Measurements from ENCODE around the gene KLHL40.

Gene KLHL40

GRCh38 chr3:42678447-42678846, 6.9 kb upstream of the KLHL40 start:
- H3K4me3 ChIP-seq (ENCODE audit: low read length): no peak overlapping the region
- H3K9ac ChIP-seq (ENCODE audit: low read depth, low read length): no peak overlapping the region
- peaks cover 5% of the 10 kb centered on the region for H3K27me3 ChIP-seq (ENCODE audit: control insufficient read depth, insufficient read depth, low read length)
- no peaks in the 10 kb centered on the region for H3K36me3 ChIP-seq (ENCODE audit: insufficient read depth, low read length)
- H3K4me1 ChIP-seq (ENCODE audit: control insufficient read depth, insufficient read depth, low read length): peaks cover 8% of the 10 kb centered on the region
- no peaks in the 10 kb centered on the region for H3K9me3 ChIP-seq (replicated peaks; ENCODE audit: low read length)
- H3K4me2 ChIP-seq (ENCODE audit: low read length): no peak overlapping the region

- Histone ChIP-seq H3K4me1 (ENCODE audit: control insufficient read depth, insufficient read depth, low read length) (peaks cover 17% of the 10 kb centered on the region), H3K4me2 (ENCODE audit: low read length) (no peak overlapping the region), H3K27me3 (ENCODE audit: control insufficient read depth, insufficient read depth, low read length) (peaks cover 12% of the 10 kb centered on the region), H3K9me3 (replicated peaks; ENCODE audit: low read length) (no peaks in the 10 kb centered on the region), H3K36me3 (ENCODE audit: insufficient read depth, low read length) (no peaks in the 10 kb centered on the region), H3K4me3 (ENCODE audit: low read length) (no peak overlapping the region), H3K9ac (ENCODE audit: low read depth, low read length) (no peak overlapping the region)
These were observed 5.1 kb upstream of the KLHL40 start for GRCh38 chr3:42680271-42680670.

- H3K36me3 ChIP-seq (ENCODE audit: insufficient read depth, low read length): no peaks in the 10 kb centered on the region
- H3K4me2 ChIP-seq (ENCODE audit: low read length): no peak overlapping the region
- no peak overlapping the region for H3K9ac ChIP-seq (ENCODE audit: low read depth, low read length)
- no peaks in the 10 kb centered on the region for H3K9me3 ChIP-seq (replicated peaks; ENCODE audit: low read length)
- H3K4me1 ChIP-seq (ENCODE audit: control insufficient read depth, insufficient read depth, low read length): peaks cover 22% of the 10 kb centered on the region
- H3K4me3 ChIP-seq (ENCODE audit: low read length): no peak overlapping the region
- H3K27me3 ChIP-seq (ENCODE audit: control insufficient read depth, insufficient read depth, low read length): peaks cover 17% of the 10 kb centered on the region
These were observed 4.5 kb upstream of the KLHL40 start for GRCh38 chr3:42680806-42681205.

- no peak overlapping the region for H3K4me3 ChIP-seq (ENCODE audit: low read length)
- peaks cover 25% of the 10 kb centered on the region for H3K4me1 ChIP-seq (ENCODE audit: control insufficient read depth, insufficient read depth, low read length)
- no peak overlapping the region for H3K9ac ChIP-seq (ENCODE audit: low read depth, low read length)
- H3K36me3 ChIP-seq (ENCODE audit: insufficient read depth, low read length): no peaks in the 10 kb centered on the region
- H3K9me3 ChIP-seq (replicated peaks; ENCODE audit: low read length): no peaks in the 10 kb centered on the region
- no peak overlapping the region for H3K4me2 ChIP-seq (ENCODE audit: low read length)
- H3K27me3 ChIP-seq (ENCODE audit: control insufficient read depth, insufficient read depth, low read length): peaks cover 24% of the 10 kb centered on the region
These were observed 3.8 kb upstream of the KLHL40 start for GRCh38 chr3:42681361-42682038.

GRCh38 chr3:42682301-42683070, 2.9 kb upstream of the KLHL40 start:
- no peaks in the 10 kb centered on the region for H3K9me3 ChIP-seq (replicated peaks; ENCODE audit: low read length)
- H3K4me2 ChIP-seq (ENCODE audit: low read length): no peak overlapping the region
- no peak overlapping the region for H3K9ac ChIP-seq (ENCODE audit: low read depth, low read length)
- peaks cover 25% of the 10 kb centered on the region for H3K4me1 ChIP-seq (ENCODE audit: control insufficient read depth, insufficient read depth, low read length)
- no peaks in the 10 kb centered on the region for H3K36me3 ChIP-seq (ENCODE audit: insufficient read depth, low read length)
- no peak overlapping the region for H3K4me3 ChIP-seq (ENCODE audit: low read length)
- peaks cover 29% of the 10 kb centered on the region for H3K27me3 ChIP-seq (ENCODE audit: control insufficient read depth, insufficient read depth, low read length)

GRCh38 chr3:42683875-42684598, 1.3 kb upstream of the KLHL40 start:
- H3K9me3 ChIP-seq (replicated peaks; ENCODE audit: low read length): no peaks in the 10 kb centered on the region
- peaks cover 29% of the 10 kb centered on the region for H3K27me3 ChIP-seq (ENCODE audit: control insufficient read depth, insufficient read depth, low read length)
- peaks cover 25% of the 10 kb centered on the region for H3K4me1 ChIP-seq (ENCODE audit: control insufficient read depth, insufficient read depth, low read length)
- no peak overlapping the region for H3K4me3 ChIP-seq (ENCODE audit: low read length)
- H3K9ac ChIP-seq (ENCODE audit: low read depth, low read length): no peak overlapping the region
- no peaks in the 10 kb centered on the region for H3K36me3 ChIP-seq (ENCODE audit: insufficient read depth, low read length)
- peak overlapping the region; percentile 34 for H3K4me2 ChIP-seq (ENCODE audit: low read length)

GRCh38 chr3:42684632-42685362, 540 bp upstream of the KLHL40 start:
- peaks cover 28% of the 10 kb centered on the region for H3K27me3 ChIP-seq (ENCODE audit: control insufficient read depth, insufficient read depth, low read length)
- H3K4me1 ChIP-seq (ENCODE audit: control insufficient read depth, insufficient read depth, low read length): peaks cover 25% of the 10 kb centered on the region
- H3K9ac ChIP-seq (ENCODE audit: low read depth, low read length): no peak overlapping the region
- H3K4me3 ChIP-seq (ENCODE audit: low read length): no peak overlapping the region
- H3K4me2 ChIP-seq (ENCODE audit: low read length): no peak overlapping the region
- no peaks in the 10 kb centered on the region for H3K36me3 ChIP-seq (ENCODE audit: insufficient read depth, low read length)
- H3K9me3 ChIP-seq (replicated peaks; ENCODE audit: low read length): no peaks in the 10 kb centered on the region

GRCh38 chr3:42685891-42686820, 819 bp downstream of the KLHL40 start:
- H3K9ac ChIP-seq (ENCODE audit: low read depth, low read length): no peak overlapping the region
- H3K27me3 ChIP-seq (ENCODE audit: control insufficient read depth, insufficient read depth, low read length): peaks cover 39% of the 10 kb centered on the region
- no peaks in the 10 kb centered on the region for H3K36me3 ChIP-seq (ENCODE audit: insufficient read depth, low read length)
- peak overlapping the region; percentile 66 for H3K4me2 ChIP-seq (ENCODE audit: low read length)
- H3K9me3 ChIP-seq (replicated peaks; ENCODE audit: low read length): no peaks in the 10 kb centered on the region
- peak overlapping the region; percentile 44 for H3K4me3 ChIP-seq (ENCODE audit: low read length)
- peaks cover 20% of the 10 kb centered on the region for H3K4me1 ChIP-seq (ENCODE audit: control insufficient read depth, insufficient read depth, low read length)

GRCh38 chr3:42686832-42687650, 1.7 kb downstream of the KLHL40 start:
- H3K9me3 ChIP-seq (replicated peaks; ENCODE audit: low read length): no peaks in the 10 kb centered on the region
- H3K9ac ChIP-seq (ENCODE audit: low read depth, low read length): no peak overlapping the region
- H3K4me3 ChIP-seq (ENCODE audit: low read length): no peak overlapping the region
- H3K4me1 ChIP-seq (ENCODE audit: control insufficient read depth, insufficient read depth, low read length): peaks cover 20% of the 10 kb centered on the region
- no peaks in the 10 kb centered on the region for H3K36me3 ChIP-seq (ENCODE audit: insufficient read depth, low read length)
- H3K4me2 ChIP-seq (ENCODE audit: low read length): no peak overlapping the region
- peaks cover 45% of the 10 kb centered on the region for H3K27me3 ChIP-seq (ENCODE audit: control insufficient read depth, insufficient read depth, low read length)

GRCh38 chr3:42688016-42688415, 2.7 kb downstream of the KLHL40 start:
- Histone ChIP-seq H3K4me3 (ENCODE audit: low read length) (no peak overlapping the region), H3K9ac (ENCODE audit: low read depth, low read length) (no peak overlapping the region), H3K4me2 (ENCODE audit: low read length) (no peak overlapping the region), H3K9me3 (replicated peaks; ENCODE audit: low read length) (no peaks in the 10 kb centered on the region), H3K4me1 (ENCODE audit: control insufficient read depth, insufficient read depth, low read length) (peaks cover 20% of the 10 kb centered on the region), H3K27me3 (ENCODE audit: control insufficient read depth, insufficient read depth, low read length) (peaks cover 50% of the 10 kb centered on the region), H3K36me3 (ENCODE audit: insufficient read depth, low read length) (no peaks in the 10 kb centered on the region)

All from skeletal muscle satellite cell (primary cell).